HepG2 (cell line): ENCODE data around the gene SLC66A3. TPM values are rescaled to one million over a fixed set of nuclear protein-coding genes. Genes with fewer than 3 reads are reported as not detected.

ENCODE experiments used
- BCL6 ChIP-seq: IDR thresholded peaks from 2 replicates; pipeline ENCODE4 v1.6.1; 2016; ENCODE audit warnings: missing genetic modification reagents, missing compliant biosample characterization
- CBX2 ChIP-seq, 2 experiments: fragments of 200-600 bp in 1 of 2; sonication (generic); formaldehyde crosslinking in 1 of 2; IDR thresholded peaks; 2 replicates each; pipeline versions ENCODE4 v1.7.0 to v1.8.1; 2018 to 2022; ENCODE audit warnings: low read depth in 2 of 2, low read length in 1 of 2, mild to moderate bottlenecking in 1 of 2, missing genetic modification reagents in 1 of 2
- FOXC1 ChIP-seq: sonication (generic); formaldehyde crosslinking; IDR thresholded peaks from 2 replicates; pipeline ENCODE4 v1.8.0; 2022; ENCODE audit warnings: mild to moderate bottlenecking, missing genetic modification reagents, borderline replicate concordance
- FOXJ3 ChIP-seq: sonication (generic); formaldehyde crosslinking; IDR thresholded peaks from 2 replicates; pipeline ENCODE4 v1.4.0; 2020; ENCODE audit warnings: missing genetic modification reagents, mild to moderate bottlenecking, borderline replicate concordance
- MYNN ChIP-seq: sonication (generic); formaldehyde crosslinking; IDR thresholded peaks from 2 replicates; pipeline ENCODE4 v1.4.0; 2020; ENCODE audit warnings: mild to moderate bottlenecking, low read depth, missing genetic modification reagents
- RFXANK ChIP-seq: IDR thresholded peaks from 2 replicates; pipeline ENCODE4 v1.6.1; 2016
- TCF7 ChIP-seq: sonication (generic); IDR thresholded peaks from 2 replicates; pipeline ENCODE4 v1.6.1; 2016; ENCODE audit warnings: antibody characterized with exemption, low read depth
- ZFX ChIP-seq: sonication (generic); formaldehyde crosslinking; IDR thresholded peaks from 2 replicates; pipeline ENCODE4 v1.4.0; 2020; ENCODE audit warnings: mild to moderate bottlenecking, low read depth, missing genetic modification reagents, moderate library complexity
- ZMYM3 ChIP-seq: sonication (generic); formaldehyde crosslinking; IDR thresholded peaks from 2 replicates; pipeline ENCODE4 v1.5.1; 2020; ENCODE audit warnings: mild to moderate bottlenecking, missing genetic modification reagents
- ZNF24 ChIP-seq: fragments of 450-650 bp; IDR thresholded peaks from 2 replicates; pipeline ENCODE4 v1.6.1; 2017; ENCODE audit warnings: antibody characterized with exemption, mild to moderate bottlenecking
- ZNF292 ChIP-seq: sonication (generic); formaldehyde crosslinking; IDR thresholded peaks from 2 replicates; pipeline ENCODE4 v1.8.1; 2022; ENCODE audit warnings: mild to moderate bottlenecking, low read depth, missing genetic modification reagents, borderline replicate concordance
- ZNF296 ChIP-seq: sonication (generic); formaldehyde crosslinking; conservative IDR thresholded peaks from 2 replicates; pipeline ENCODE4 v1.5.0; 2020; ENCODE audit warnings: mild to moderate bottlenecking, missing genetic modification reagents
- ZNF329 ChIP-seq: sonication (generic); formaldehyde crosslinking; IDR thresholded peaks from 2 replicates; pipeline ENCODE4 v1.9.0; 2021; ENCODE audit warnings: low read depth, mild to moderate bottlenecking, missing genetic modification reagents
- ZNF460 ChIP-seq: sonication (generic); formaldehyde crosslinking; IDR thresholded peaks from 2 replicates; pipeline ENCODE4 v1.5.1; 2020; ENCODE audit warnings: missing genetic modification reagents, mild to moderate bottlenecking, borderline replicate concordance
- ZNF530 ChIP-seq: sonication (generic); formaldehyde crosslinking; IDR thresholded peaks from 2 replicates; pipeline ENCODE4 v1.5.0; 2020; ENCODE audit warnings: low read depth, mild to moderate bottlenecking, missing genetic modification reagents
- ZNF83 ChIP-seq: sonication (generic); formaldehyde crosslinking; IDR thresholded peaks from 2 replicates; pipeline ENCODE4 v1.4.0; 2020; ENCODE audit warnings: missing genetic modification reagents, mild to moderate bottlenecking, borderline replicate concordance
- polyA plus RNA-seq, 8 experiments: library from polyadenylated mRNA; depleted of rRNA in 3 of 8; stranded (reverse) in 7 of 8; unstranded in 1 of 8; fragments of >200 nt; fragmentation: Illumina TruSeq in 4 of 8; extraction: Trizol in 4 of 8; gene quantifications; 2 replicates each; pipeline versions ENCODE4 v1.2.1 to v1.2.3, GENCODE V29; 2011 to 2016; ENCODE audit warnings: low read depth in 4 of 8, missing spikeins in 1 of 8, mixed read lengths in 1 of 8; ENCODE audit not compliant: insufficient read depth in 1 of 8
- total RNA-seq, 5 experiments: library from RNA; depleted of rRNA; stranded (reverse); fragments of >200 nt; fragmentation: Illumina TruSeq; extraction: Trizol; gene quantifications; 2 replicates each; pipeline ENCODE4 v1.2.3, GENCODE V29; 2016; ENCODE audit warnings: low read depth in 1 of 5
- TF ChIP-seq, protein P1 (sequence below): sonication (generic); formaldehyde crosslinking; IDR thresholded peaks from 2 replicates; pipeline ENCODE4 v1.5.1; 2020; ENCODE audit warnings: mild to moderate bottlenecking, missing genetic modification reagents, moderate library complexity
- TF ChIP-seq, protein P2 (sequence below): sonication (generic); formaldehyde crosslinking; IDR thresholded peaks from 2 replicates; pipeline ENCODE4 v1.5.0; 2020; ENCODE audit warnings: missing genetic modification reagents, mild to moderate bottlenecking, borderline replicate concordance
- TF ChIP-seq, protein P3 (sequence below): sonication (generic); formaldehyde crosslinking; IDR thresholded peaks from 2 replicates; pipeline ENCODE4 v1.5.0; 2020; ENCODE audit warnings: mild to moderate bottlenecking, missing genetic modification reagents, borderline replicate concordance

Gene SLC66A3
- total and polyA plus RNA-seq, 2 of the 13 experiments (the other 11 are each of a cell fraction or from before 2014, with no cell fraction given) = 2.2 to 3.7 TPM

DNA sequence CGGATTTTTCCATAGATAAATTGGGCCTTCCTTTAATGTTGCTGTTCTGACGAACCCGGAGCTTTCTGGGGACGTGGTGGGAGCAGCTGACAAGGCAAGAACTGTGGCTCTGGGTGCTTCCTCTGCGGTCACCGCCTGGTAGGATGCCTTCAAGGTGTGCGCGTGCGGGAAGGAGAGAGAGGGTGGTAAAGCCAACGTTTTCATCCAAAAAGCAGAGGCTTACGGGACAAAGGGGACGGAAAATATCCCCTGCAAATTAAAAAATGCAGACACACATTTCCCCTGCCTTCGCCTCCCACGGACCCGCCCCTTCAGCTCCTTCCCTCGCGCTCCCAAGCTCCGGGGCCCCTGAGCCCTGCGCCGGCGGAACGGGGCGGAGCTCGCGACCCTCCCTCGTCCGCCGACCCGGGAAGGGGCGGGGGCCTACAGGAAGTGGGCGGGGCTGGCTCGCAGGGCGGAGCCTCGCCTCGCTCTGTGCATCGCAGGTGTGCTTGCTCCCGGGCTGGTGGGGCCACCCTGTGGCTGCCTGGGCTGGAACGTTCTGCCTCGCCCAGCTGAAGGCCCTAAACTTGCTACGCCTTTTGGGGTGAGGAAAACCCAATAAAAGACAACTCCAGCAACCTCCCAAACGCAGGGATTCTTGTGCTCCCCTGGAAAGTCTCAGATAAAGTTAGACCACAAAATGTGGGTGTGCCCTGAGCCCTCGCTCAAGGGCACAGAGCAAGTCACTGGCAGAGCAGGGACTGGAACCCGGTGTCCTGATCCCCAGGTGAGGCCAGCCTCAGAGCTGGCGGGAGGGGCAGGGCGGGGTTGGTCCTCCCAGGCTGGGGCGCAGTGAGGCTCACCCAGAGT is 25.4 kb upstream of the SLC66A3 start (continued):
- no peak for TF ChIP-seq ZMYM3
- TF ChIP-seq, protein P1, sequence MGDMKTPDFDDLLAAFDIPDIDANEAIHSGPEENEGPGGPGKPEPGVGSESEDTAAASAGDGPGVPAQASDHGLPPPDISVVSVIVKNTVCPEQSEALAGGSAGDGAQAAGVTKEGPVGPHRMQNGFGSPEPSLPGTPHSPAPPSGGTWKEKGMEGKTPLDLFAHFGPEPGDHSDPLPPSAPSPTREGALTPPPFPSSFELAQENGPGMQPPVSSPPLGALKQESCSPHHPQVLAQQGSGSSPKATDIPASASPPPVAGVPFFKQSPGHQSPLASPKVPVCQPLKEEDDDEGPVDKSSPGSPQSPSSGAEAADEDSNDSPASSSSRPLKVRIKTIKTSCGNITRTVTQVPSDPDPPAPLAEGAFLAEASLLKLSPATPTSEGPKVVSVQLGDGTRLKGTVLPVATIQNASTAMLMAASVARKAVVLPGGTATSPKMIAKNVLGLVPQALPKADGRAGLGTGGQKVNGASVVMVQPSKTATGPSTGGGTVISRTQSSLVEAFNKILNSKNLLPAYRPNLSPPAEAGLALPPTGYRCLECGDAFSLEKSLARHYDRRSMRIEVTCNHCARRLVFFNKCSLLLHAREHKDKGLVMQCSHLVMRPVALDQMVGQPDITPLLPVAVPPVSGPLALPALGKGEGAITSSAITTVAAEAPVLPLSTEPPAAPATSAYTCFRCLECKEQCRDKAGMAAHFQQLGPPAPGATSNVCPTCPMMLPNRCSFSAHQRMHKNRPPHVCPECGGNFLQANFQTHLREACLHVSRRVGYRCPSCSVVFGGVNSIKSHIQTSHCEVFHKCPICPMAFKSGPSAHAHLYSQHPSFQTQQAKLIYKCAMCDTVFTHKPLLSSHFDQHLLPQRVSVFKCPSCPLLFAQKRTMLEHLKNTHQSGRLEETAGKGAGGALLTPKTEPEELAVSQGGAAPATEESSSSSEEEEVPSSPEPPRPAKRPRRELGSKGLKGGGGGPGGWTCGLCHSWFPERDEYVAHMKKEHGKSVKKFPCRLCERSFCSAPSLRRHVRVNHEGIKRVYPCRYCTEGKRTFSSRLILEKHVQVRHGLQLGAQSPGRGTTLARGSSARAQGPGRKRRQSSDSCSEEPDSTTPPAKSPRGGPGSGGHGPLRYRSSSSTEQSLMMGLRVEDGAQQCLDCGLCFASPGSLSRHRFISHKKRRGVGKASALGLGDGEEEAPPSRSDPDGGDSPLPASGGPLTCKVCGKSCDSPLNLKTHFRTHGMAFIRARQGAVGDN (CRISPR knock-in tag) = peak; percentile 97
- TF ChIP-seq ZNF460 (CRISPR knock-in tag) = no peak
- TF ChIP-seq BCL6 (CRISPR knock-in tag) = peak; percentile 54
- TF ChIP-seq TCF7 = no peak
- TF ChIP-seq ZNF24 = no peak
- TF ChIP-seq MYNN (CRISPR knock-in tag) = peak; percentile 59; the same call in 1 of the 2 replicates
- no peak for TF ChIP-seq FOXJ3 (CRISPR knock-in tag)
- TF ChIP-seq ZNF329 = no peak
- TF ChIP-seq, protein P2, sequence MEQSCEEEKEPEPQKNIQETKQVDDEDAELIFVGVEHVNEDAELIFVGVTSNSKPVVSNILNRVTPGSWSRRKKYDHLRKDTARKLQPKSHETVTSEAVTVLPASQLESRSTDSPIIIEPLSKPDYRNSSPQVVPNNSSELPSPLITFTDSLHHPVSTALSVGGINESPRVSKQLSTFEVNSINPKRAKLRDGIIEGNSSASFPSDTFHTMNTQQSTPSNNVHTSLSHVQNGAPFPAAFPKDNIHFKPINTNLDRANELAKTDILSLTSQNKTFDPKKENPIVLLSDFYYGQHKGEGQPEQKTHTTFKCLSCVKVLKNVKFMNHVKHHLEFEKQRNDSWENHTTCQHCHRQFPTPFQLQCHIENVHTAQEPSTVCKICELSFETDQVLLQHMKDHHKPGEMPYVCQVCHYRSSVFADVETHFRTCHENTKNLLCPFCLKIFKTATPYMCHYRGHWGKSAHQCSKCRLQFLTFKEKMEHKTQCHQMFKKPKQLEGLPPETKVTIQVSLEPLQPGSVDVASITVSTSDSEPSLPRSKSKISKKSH (CRISPR knock-in tag) = peak; percentile 58; the same call in 1 of the 2 replicates
- no peak for TF ChIP-seq CBX2 (IDR thresholded peaks at IDR 0.05; ENCODE audit: low read depth, low read length)
- no peak for TF ChIP-seq CBX2 (CRISPR knock-in tag; IDR thresholded peaks at IDR 0.05; ENCODE audit: low read depth)
- TF ChIP-seq ZNF530 (CRISPR knock-in tag) = no peak
- peak; percentile 86 for TF ChIP-seq FOXC1 (CRISPR knock-in tag)
- peak; percentile 35; the same call in 1 of the 2 replicates for TF ChIP-seq ZNF292
- no peak for TF ChIP-seq ZNF83 (CRISPR knock-in tag)
- TF ChIP-seq RFXANK (CRISPR knock-in tag) = no peak; the same call in 1 of the 2 replicates
- TF ChIP-seq ZNF296 (CRISPR knock-in tag) = no peak
- TF ChIP-seq ZFX (CRISPR knock-in tag) = peak; percentile 68
- TF ChIP-seq, protein P3, sequence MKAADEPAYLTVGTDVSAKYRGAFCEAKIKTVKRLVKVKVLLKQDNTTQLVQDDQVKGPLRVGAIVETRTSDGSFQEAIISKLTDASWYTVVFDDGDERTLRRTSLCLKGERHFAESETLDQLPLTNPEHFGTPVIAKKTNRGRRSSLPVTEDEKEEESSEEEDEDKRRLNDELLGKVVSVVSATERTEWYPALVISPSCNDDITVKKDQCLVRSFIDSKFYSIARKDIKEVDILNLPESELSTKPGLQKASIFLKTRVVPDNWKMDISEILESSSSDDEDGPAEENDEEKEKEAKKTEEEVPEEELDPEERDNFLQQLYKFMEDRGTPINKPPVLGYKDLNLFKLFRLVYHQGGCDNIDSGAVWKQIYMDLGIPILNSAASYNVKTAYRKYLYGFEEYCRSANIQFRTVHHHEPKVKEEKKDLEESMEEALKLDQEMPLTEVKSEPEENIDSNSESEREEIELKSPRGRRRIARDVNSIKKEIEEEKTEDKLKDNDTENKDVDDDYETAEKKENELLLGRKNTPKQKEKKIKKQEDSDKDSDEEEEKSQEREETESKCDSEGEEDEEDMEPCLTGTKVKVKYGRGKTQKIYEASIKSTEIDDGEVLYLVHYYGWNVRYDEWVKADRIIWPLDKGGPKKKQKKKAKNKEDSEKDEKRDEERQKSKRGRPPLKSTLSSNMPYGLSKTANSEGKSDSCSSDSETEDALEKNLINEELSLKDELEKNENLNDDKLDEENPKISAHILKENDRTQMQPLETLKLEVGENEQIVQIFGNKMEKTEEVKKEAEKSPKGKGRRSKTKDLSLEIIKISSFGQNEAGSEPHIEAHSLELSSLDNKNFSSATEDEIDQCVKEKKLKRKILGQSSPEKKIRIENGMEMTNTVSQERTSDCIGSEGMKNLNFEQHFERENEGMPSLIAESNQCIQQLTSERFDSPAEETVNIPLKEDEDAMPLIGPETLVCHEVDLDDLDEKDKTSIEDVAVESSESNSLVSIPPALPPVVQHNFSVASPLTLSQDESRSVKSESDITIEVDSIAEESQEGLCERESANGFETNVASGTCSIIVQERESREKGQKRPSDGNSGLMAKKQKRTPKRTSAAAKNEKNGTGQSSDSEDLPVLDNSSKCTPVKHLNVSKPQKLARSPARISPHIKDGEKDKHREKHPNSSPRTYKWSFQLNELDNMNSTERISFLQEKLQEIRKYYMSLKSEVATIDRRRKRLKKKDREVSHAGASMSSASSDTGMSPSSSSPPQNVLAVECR (CRISPR knock-in tag) = peak; percentile 66; the same call in 1 of the 2 replicates
